SH-SY5Y (cell line): Measurements from ENCODE around the gene NAGK.

Source experiments
- GATA2 ChIP-seq: IDR thresholded peaks from 2 replicates; pipeline ENCODE4 v1.6.1; 2011; ENCODE audit warnings: mild to moderate bottlenecking, low read depth, low read length
- GATA3 ChIP-seq: IDR thresholded peaks from 2 replicates; pipeline ENCODE4 v1.6.1; 2011; ENCODE audit warnings: low read depth, mild to moderate bottlenecking, low read length, moderate library complexity

DNA sequence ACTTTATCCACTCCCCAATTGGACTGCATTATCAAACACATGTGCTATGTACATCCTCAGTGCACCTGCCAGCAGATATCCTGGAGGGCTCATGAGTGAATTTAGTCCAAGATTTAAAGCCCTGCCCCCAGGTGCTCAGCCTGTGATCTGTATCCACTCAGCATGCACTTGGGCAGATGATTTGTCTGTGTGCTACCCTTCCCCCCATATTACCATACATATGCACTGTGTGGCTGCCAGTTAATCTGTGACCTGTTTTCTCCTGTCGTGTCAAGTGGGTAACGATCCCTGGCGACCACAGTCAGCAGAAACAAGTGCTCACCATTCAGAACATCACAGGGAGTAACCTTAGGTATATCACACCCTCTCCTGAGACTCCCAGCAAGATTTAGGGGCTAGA is 10.2 kb downstream of the NAGK start:
- no peak for TF ChIP-seq GATA3
- TF ChIP-seq GATA2: no peak
